Activated B cell treated with CpG ODN at 0.5 μM for 24 hours (primary cell): ENCODE results near the gene LHX1. TPM values are rescaled to one million over a fixed set of nuclear protein-coding genes. Genes with fewer than 3 reads are reported as not detected.

Source experiments
- ATAC-seq: fragments of 200-7000 bp; cut with Tn5 transposase; one replicate; pipeline ENCODE4 v1.10.0; 2021; ENCODE audit warnings: low read depth, mild to moderate bottlenecking, moderate library complexity
- CTCF ChIA-PET: fragments of 350-600 bp; sonication (Branson Sonifier 250); formaldehyde crosslinking; loops from one replicate; lab custom pipeline; 2021; ENCODE audit warnings: antibody characterized with exemption; lab: Charles Lee
- POLR2A ChIA-PET: fragments of 350-600 bp; sonication (Branson Sonifier 250); formaldehyde crosslinking; loops from one replicate; lab custom pipeline; 2021; ENCODE audit warnings: antibody characterized with exemption; lab: Charles Lee
- DNase-seq: peaks from one replicate; pipeline ENCODE4 v3.0.0; 2022
- H3K27ac Mint-ChIP-seq: one replicate; pipeline ENCODE4 v1.8.0; 2020; ENCODE audit warnings: mixed read lengths
- H3K27me3 Mint-ChIP-seq: one replicate; pipeline ENCODE4 v1.8.0; 2021; ENCODE audit warnings: mixed read lengths
- H3K36me3 Mint-ChIP-seq: one replicate; pipeline ENCODE4 v1.8.0; 2021; ENCODE audit warnings: low read depth, mixed read lengths
- H3K4me1 Mint-ChIP-seq: one replicate; pipeline ENCODE4 v1.8.0; 2021; ENCODE audit warnings: mixed read lengths
- H3K4me3 Mint-ChIP-seq: one replicate; pipeline ENCODE4 v1.8.0; 2020; ENCODE audit warnings: mild to moderate bottlenecking, mixed read lengths
- H3K9me3 Mint-ChIP-seq: one replicate; pipeline ENCODE4 v1.8.0; 2020; ENCODE audit warnings: mixed read lengths
- intact Hi-C: fragments of 100-400 bp; cut with micrococcal nuclease; formaldehyde crosslinking; loops from one replicate; pipeline ENCODE4 v1.15.1; 2024
- total RNA-seq: library from RNA; stranded (reverse); gene quantifications from 2 replicates; pipeline ENCODE4 v1.2.3, GENCODE V29; 2022
- TF ChIP-seq, protein P1 (sequence below): fragments of 200-600 bp; IDR thresholded peaks from one replicate; pipeline ENCODE4 v1.8.0; 2022; ENCODE audit warnings: antibody characterized with exemption, mild to moderate bottlenecking

The LHX1 gene
- total RNA-seq, 1 donor from 2014 or later: not detected

DNA sequence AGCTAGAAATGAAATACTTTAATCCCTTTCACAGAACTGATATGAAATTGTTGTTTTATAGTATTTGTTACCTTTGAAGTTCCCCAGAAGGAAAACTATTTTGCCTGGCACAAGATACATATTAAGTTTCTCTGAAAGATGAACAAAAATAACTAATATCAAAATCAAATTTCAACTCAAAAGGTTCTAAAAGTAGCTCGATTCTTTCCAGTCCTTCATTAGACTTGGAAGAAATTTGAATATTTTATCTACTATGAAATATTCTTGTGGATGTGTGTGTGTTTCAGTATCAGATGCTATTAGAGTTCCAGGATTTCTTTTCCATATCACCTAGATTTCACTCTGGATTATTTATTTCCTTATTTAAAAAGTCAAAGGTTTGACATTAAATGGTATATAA, 7.9 kb downstream of the LHX1 start:
- H3K4me3 Mint-ChIP-seq: no peak overlapping the region
- intact Hi-C loops: loop anchor here (5.0 kb wide), 2 partner anchors 343 to 1703 kb away; partner anchors contain the start of genes MRM1 and SLFN5
- H3K9me3 Mint-ChIP-seq: no peaks in the 10 kb centered on the region
- DNase-seq (no peak), ATAC-seq (no peak)
- peaks cover 15% of the 10 kb centered on the region for H3K36me3 Mint-ChIP-seq
- ChIA-PET POLR2A (interaction anchor here (1.0 to 1.1 kb wide), 2 partner anchors 9 to 11 kb away, joined by 3 to 4 read pairs; no protein-coding TSS in a partner anchor), CTCF (no interaction called here)
- peaks cover 30% of the 10 kb centered on the region for H3K4me1 Mint-ChIP-seq
- TF ChIP-seq, protein P1, sequence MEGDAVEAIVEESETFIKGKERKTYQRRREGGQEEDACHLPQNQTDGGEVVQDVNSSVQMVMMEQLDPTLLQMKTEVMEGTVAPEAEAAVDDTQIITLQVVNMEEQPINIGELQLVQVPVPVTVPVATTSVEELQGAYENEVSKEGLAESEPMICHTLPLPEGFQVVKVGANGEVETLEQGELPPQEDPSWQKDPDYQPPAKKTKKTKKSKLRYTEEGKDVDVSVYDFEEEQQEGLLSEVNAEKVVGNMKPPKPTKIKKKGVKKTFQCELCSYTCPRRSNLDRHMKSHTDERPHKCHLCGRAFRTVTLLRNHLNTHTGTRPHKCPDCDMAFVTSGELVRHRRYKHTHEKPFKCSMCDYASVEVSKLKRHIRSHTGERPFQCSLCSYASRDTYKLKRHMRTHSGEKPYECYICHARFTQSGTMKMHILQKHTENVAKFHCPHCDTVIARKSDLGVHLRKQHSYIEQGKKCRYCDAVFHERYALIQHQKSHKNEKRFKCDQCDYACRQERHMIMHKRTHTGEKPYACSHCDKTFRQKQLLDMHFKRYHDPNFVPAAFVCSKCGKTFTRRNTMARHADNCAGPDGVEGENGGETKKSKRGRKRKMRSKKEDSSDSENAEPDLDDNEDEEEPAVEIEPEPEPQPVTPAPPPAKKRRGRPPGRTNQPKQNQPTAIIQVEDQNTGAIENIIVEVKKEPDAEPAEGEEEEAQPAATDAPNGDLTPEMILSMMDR: no peak
- H3K27ac Mint-ChIP-seq: peak overlapping the region; percentile 12
- H3K27me3 Mint-ChIP-seq: peaks cover 41% of the 10 kb centered on the region

DNA sequence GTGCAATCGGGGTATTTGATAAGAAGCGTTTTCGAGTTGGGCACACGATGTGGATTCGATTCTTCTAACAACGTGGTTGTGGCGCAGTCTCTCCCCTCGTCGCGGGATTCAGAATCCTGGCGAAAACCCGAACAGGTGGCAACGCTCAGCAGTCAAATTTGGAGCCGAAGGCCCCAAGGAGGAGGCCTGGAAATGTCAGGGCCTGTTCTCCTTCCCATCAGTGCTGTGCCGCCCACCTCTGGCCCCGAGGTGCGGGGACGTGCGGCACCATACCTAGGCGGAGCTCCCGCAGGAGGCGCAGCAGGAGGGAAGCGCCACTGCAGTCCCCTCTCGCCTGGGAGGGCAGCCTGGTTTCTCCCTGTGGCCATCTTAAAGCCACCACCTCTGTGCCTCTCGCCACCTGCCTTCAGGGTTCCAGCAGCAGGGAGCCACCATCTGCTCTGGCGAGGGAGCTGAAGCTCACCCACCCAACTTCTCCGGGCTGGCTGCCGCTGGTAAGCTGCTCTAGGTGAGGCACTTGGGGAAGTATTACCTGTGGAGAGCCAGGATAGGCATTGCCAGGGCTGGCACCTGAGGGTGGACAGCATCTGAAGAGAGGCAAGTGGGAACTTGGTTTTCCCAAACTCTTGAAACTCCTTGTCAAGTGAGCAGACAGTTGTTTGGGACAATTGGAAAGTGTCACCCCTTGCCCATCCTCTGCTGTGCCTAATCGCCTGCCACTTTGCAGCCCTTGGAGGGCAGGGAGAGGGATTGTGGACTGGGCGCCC, 8.9 kb downstream of the LHX1 start:
- no peak overlapping the region for H3K27ac Mint-ChIP-seq
- peaks cover 40% of the 10 kb centered on the region for H3K4me1 Mint-ChIP-seq

DNA sequence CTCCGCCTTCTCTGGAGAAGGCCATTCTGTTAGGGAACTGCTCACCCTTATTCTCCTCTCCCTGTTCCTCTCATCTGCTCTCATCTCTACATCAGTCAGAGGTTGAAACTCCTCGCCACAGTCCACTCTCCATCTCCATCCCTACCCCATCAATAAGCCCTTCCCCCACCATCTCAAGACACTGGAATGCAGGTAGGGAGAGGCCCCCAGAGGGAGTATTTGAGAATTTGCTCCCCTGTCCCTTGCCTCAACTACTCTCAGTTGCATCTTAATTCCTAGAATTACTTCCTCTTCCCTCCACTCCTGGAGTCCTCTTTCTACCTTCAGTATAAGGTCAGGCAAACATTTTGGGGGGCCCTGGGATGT, 9.4 kb downstream of the LHX1 start:
- POLR2A ChIA-PET: no interaction called here
- DNase-seq (no peak), ATAC-seq (no peak)
- peaks cover 29% of the 10 kb centered on the region for H3K36me3 Mint-ChIP-seq
- no peak overlapping the region for H3K27ac Mint-ChIP-seq
- peaks cover 25% of the 10 kb centered on the region for H3K27me3 Mint-ChIP-seq
- peaks cover 37% of the 10 kb centered on the region for H3K4me1 Mint-ChIP-seq
- intact Hi-C loops: loop anchor here (5.0 kb wide), 2 partner anchors 344 to 1704 kb away; partner anchors contain the start of genes MRM1 and SLFN5
- H3K9me3 Mint-ChIP-seq: no peaks in the 10 kb centered on the region
- TF ChIP-seq, protein P1: no peak
- CTCF ChIA-PET: no interaction called here
- no peak overlapping the region for H3K4me3 Mint-ChIP-seq

More for the DNA sequence above, 8.9 kb downstream of the LHX1 start:
- DNase-seq: no peak
- ChIA-PET POLR2A (no interaction called here), CTCF (no interaction called here)
- TF ChIP-seq, protein P1: no peak
- ATAC-seq: no peak
- H3K27me3 Mint-ChIP-seq: peaks cover 31% of the 10 kb centered on the region
- H3K36me3 Mint-ChIP-seq: peaks cover 25% of the 10 kb centered on the region
- H3K4me3 Mint-ChIP-seq: no peak overlapping the region
- intact Hi-C loops: loop anchor here (5.0 kb wide), 2 partner anchors 344 to 1704 kb away; partner anchors contain the start of genes MRM1 and SLFN5
- no peaks in the 10 kb centered on the region for H3K9me3 Mint-ChIP-seq

DNA sequence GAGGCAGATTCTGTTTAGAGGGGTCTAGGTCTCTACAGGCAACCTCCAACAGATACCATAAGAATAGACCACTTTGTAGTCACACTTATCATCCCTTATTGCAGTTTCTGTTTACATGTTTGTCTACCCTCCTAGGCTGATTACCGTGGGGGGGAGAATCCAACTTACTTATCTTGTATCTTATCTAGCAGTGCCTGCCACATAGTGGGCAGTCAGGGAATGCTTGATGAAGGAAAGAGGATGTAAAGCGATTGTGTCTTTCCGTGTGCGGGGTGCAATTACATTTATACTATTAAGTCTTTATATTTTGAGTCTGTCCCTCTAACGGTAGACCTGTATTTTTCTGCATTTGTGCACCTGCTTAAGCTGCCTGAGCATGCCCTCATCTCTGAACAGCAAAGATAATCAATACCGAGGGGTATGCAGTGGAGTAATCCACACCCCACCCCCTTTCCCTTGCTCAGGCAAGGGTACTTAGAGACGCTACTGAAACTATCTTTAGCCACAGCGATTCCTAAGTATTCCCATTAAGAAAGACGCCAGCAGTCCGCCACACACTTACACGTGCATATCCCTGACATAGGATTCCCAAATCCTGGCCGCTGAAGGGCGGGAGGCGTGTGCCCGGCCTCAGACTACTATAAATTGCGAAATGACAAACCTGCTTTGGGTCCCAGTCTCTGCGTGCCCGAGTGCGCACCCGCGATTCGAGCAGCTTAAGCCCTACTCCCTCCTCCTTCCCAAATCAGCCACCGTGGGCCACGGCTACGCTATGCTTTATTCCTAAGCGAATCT, 10.8 kb downstream of the LHX1 start:
- Mint-ChIP-seq H3K27ac (peak overlapping the region; percentile 93), H3K9me3 (no peaks in the 10 kb centered on the region), H3K4me1 (peaks cover 48% of the 10 kb centered on the region), H3K27me3 (peaks cover 23% of the 10 kb centered on the region), H3K36me3 (peaks cover 43% of the 10 kb centered on the region), H3K4me3 (peak overlapping the region; percentile 92)
- ATAC-seq (no peak), DNase-seq (no peak)
- CTCF ChIA-PET: interaction anchor here (0.7 kb wide), 1 partner anchor 345 kb away, joined by 3 read pairs; no protein-coding TSS in a partner anchor
- POLR2A ChIA-PET: interaction anchor here (1.1 to 2.0 kb wide), 5 partner anchors 9 to 1139 kb away, joined by 3 to 11 read pairs (median 6); partner anchors contain the start of genes MRM1 and TAF15
- TF ChIP-seq, protein P1: no peak
- intact Hi-C loops: loop anchor here (1.0 to 5.0 kb wide), 5 partner anchors 10 to 1706 kb away; partner anchors contain the start of genes GGNBP2, MRM1 and SLFN5
